ENCODE measurements around the gene GDF3.
"Not testable (repeated sequence)": the region's sequence is repeated elsewhere in the genome, so short reads cannot be mapped to it uniquely, and the experiment has no call there.

GDF3 gene

DNA sequence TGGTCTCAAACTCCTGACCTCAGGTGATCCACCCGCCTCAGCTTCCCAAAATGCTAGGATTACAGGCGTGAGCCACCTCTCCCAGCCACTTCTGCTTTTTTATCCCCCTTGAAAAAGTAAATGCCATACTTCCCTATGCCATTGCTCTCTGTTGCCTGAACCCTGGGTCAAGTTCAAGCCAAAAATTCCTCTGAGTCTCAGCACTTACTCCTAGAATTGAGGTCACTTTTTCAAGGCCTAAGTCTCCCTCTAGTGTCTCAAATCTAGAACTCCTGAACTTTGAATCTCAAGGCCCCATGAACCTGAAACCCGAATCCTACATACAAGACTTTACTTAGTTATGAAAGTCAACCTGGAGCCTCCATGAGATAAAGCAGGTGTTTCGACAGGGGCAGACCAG is 28.4 kb downstream of the GDF3 start:
- DNase-seq (ENCODE audit: low read depth), result no peak

- DNase-seq (ENCODE audit: low read depth), result no peak
These were observed 29.0 kb downstream of the GDF3 start for GRCh38 chr12:7666595-7666994.

- DNase-seq (ENCODE audit: low read depth), result no peak
These were observed 33.8 kb downstream of the GDF3 start for GRCh38 chr12:7661741-7662140.

- DNase-seq (ENCODE audit: low read depth), result no peak
These were observed 39.5 kb downstream of the GDF3 start for GRCh38 chr12:7656121-7656520.

- no peak for DNase-seq (ENCODE audit: low read depth)
These were observed 45.5 kb downstream of the GDF3 start for GRCh38 chr12:7650091-7650490.

DNA sequence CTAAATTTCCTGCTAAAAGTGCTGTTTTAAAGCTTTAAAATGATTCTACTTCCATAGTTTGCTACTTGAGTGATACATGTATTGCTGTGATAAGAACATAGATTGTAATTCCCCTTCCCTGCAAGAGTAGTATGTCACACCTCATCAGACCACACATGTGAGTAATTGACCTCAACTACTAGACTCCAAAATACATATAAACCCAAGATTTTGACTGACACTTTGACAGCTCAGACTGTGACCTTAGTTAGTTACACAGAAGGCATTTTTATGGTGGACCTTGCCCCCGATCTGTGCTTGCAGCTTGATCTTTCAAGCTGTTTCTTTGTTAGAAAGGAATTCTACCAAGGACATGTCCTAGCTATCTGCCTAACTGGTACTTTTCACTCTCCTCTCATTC is 48.5 kb downstream of the GDF3 start:
- DNase-seq (ENCODE audit: low read depth), result no peak

- DNase-seq (ENCODE audit: low read depth), result no peak
These were observed 49.4 kb downstream of the GDF3 start for GRCh38 chr12:7646178-7646475.

- DNase-seq (ENCODE audit: low read depth), result no peak
These were observed 50.0 kb downstream of the GDF3 start for GRCh38 chr12:7645395-7646177.

DNA sequence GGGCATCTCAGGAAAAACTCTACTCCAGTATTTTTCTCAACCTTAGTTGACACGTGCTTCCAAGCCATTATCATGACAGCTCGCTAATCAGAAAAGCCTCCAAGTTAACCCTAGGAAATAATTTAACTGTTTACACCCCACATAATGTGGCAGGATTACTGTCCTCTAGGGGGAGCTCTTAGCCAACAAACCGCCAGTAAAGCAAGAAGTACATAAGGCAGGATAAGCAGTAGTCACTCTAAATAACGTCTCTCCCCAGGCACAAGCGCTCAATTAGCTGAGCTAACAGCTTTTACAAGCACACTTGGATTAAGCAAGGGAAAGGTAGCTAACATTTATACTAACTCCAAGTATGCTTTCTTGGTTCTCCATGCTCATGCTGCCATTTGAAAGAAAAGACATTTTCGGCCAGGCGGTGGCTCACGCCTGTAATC is 52.7 kb downstream of the GDF3 start:
- DNase-seq (ENCODE audit: low read depth), result no peak

DNA sequence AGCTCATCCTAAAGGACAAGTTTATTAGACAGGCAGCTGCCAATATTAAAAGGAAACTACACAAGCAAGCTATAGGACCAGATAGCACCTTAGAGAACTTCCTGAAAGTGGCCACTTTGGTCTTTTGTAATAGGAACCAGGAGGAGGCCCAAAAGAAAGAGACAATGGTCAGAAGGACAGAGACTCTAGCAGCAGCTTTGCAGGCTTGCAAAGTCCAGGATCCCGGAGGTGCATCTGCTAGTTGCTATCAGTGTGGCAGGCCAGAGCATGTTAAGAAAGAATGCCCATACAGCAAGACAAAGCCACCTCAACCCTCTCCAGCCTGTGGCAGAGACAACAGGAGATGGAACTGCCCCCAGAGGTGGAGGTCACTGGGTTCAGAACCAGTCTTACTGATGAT is 53.3 kb downstream of the GDF3 start:
- DNase-seq (ENCODE audit: low read depth), result no peak

DNA sequence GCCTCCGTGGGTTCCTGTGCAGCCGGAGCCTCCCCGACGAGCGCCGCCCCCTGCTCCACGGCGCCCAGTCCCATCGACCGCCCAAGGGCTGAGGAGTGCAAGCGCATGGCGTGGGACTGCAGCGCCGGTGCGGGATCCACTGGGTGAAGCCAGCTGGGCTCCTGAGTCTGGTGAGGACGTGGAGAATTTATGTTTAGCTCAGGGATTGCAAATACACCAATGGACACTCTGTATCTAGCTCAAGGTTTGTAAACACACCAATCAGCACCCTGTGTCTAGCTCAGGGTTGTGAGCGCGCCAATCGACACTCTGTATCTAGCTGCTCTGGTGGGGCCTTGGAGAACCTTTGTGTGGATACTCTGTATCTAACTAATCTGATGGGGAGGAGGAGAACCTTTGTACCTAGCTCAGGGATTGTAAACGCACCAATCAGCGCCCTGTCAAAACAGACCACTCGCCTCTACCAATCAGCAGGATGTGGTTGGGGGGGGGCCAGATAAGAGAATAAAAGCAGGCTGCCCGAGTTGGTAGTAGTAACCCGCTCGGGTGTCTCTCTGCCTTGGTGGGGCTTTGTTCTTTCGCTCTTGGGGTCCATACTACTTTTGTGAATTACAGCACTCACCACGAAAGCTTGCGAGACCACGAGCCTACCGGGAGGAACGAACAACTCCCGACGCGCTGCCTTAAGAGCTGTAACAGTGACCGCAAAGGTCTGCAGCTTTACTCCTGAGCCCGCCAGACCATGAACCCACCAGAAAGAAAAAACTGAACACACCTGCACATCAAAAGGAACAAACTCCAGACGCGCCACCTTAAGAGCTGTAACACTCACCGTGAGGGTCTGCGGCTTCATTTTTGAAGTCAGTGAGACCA is 55.2 kb downstream of the GDF3 start:
- DNase-seq (ENCODE audit: low read depth), result not testable (repeated sequence)
